OCI-LY1 (cell line): ENCODE data around the gene RASAL2.

ENCODE experiments used
- H2AFZ ChIP-seq: fragments of 200-600 bp; sonication (generic), shearing (Covaris generic); 2 replicates; pipeline ENCODE4 v1.6.0; 2014; ENCODE audit warnings: antibody characterized with exemption, mild to moderate bottlenecking, low read length
- H3F3A ChIP-seq: fragments of 200-600 bp; sonication (generic), shearing (Covaris generic); 2 replicates; pipeline ENCODE4 v1.6.0; 2014; ENCODE audit warnings: mild to moderate bottlenecking, antibody characterized with exemption, low read length, moderate library complexity; ENCODE audit not compliant: insufficient read depth
- H3K27ac ChIP-seq: fragments of 200-600 bp; sonication (generic); 2 replicates; pipeline ENCODE4 v1.5.1; 2014; ENCODE audit warnings: low read length, mixed run types, mild to moderate bottlenecking, low read depth; ENCODE audit not compliant: poor library complexity, severe bottlenecking
- H3K27me3 ChIP-seq: fragments of 200-600 bp; sonication (generic); 2 replicates; pipeline ENCODE4 v1.6.0; 2014; ENCODE audit warnings: antibody characterized with exemption, mild to moderate bottlenecking, low read length, moderate library complexity; ENCODE audit not compliant: insufficient read depth
- H3K36me3 ChIP-seq: fragments of 200-600 bp; sonication (generic); 2 replicates; pipeline ENCODE4 v1.6.1; 2014; ENCODE audit warnings: mild to moderate bottlenecking, antibody characterized with exemption, low read length, moderate library complexity, mixed read lengths; ENCODE audit not compliant: insufficient read depth
- H3K4me1 ChIP-seq: fragments of 200-600 bp; sonication (generic); 2 replicates; pipeline ENCODE4 v1.5.1; 2014; ENCODE audit warnings: mild to moderate bottlenecking, low read length, moderate library complexity; ENCODE audit not compliant: insufficient read depth, severe bottlenecking
- H3K4me2 ChIP-seq: fragments of 200-600 bp; sonication (generic), shearing (Covaris generic); 2 replicates; pipeline ENCODE4 v1.6.1; 2014; ENCODE audit warnings: low read length
- H3K4me3 ChIP-seq: fragments of 200-600 bp; sonication (generic); 2 replicates; pipeline ENCODE4 v1.5.1; 2014; ENCODE audit warnings: low read length, low read depth, mild to moderate bottlenecking, mixed read lengths; ENCODE audit not compliant: poor library complexity, severe bottlenecking
- H3K79me2 ChIP-seq: fragments of 200-600 bp; shearing (Covaris generic); 2 replicates; pipeline ENCODE4 v1.6.1; 2016; ENCODE audit warnings: mixed run types, low read length, mixed read lengths; ENCODE audit not compliant: insufficient read depth
- H3K9ac ChIP-seq: fragments of 200-600 bp; sonication (generic), shearing (Covaris generic); 2 replicates; pipeline ENCODE4 v1.6.1; 2014; ENCODE audit warnings: mild to moderate bottlenecking, low read length, mixed read lengths
- H3K9me2 ChIP-seq: fragments of 200-600 bp; sonication (generic), shearing (Covaris generic); 2 replicates; pipeline ENCODE4 v1.6.1; 2014; ENCODE audit warnings: low read depth, mild to moderate bottlenecking, low read length, mixed read lengths
- H3K9me3 ChIP-seq: fragments of 200-600 bp; shearing (Covaris generic); 2 replicates; pipeline ENCODE4 v1.6.1; 2014; ENCODE audit warnings: low read length, mixed read lengths
- H4K20me1 ChIP-seq: fragments of 200-600 bp; sonication (generic), shearing (Covaris generic); 2 replicates; pipeline ENCODE4 v1.6.0; 2016; ENCODE audit warnings: mild to moderate bottlenecking, low read length; ENCODE audit not compliant: insufficient read depth
- CTCF ChIP-seq: fragments of 200-600 bp; sonication (generic), shearing (Covaris generic); IDR thresholded peaks from 2 replicates; pipeline ENCODE4 v1.5.1; 2017; ENCODE audit warnings: mild to moderate bottlenecking, antibody characterized with exemption, low read length, moderate library complexity, mixed read lengths
- EZH2 ChIP-seq: fragments of 200-600 bp; sonication (generic), shearing (Covaris generic); IDR thresholded peaks from 2 replicates; pipeline ENCODE4 v1.8.0; 2017; ENCODE audit warnings: borderline replicate concordance, mixed run types, mild to moderate bottlenecking, antibody characterized with exemption, low read length, moderate library complexity, mixed read lengths

Gene RASAL2

GRCh38 chr1:178284058-178284457 is 190.2 kb downstream of the RASAL2 start:
- Histone ChIP-seq H3K4me1 (no peaks in the 10 kb centered on the region), H3K9me3 (no peaks in the 10 kb centered on the region), H3K36me3 (no peaks in the 10 kb centered on the region), H2AFZ (no peak overlapping the region), H3K79me2 (no peaks in the 10 kb centered on the region), H3K4me2 (no peak overlapping the region), H4K20me1 (no peaks in the 10 kb centered on the region), H3F3A (no peaks in the 10 kb centered on the region), H3K4me3 (no peak overlapping the region), H3K9ac (no peak overlapping the region), H3K27me3 (no peaks in the 10 kb centered on the region), H3K9me2 (no peaks in the 10 kb centered on the region), H3K27ac (no peak overlapping the region)
- TF ChIP-seq EZH2 (no peak), CTCF (no peak)

- Histone ChIP-seq H3K9me3 (no peaks in the 10 kb centered on the region), H4K20me1 (no peaks in the 10 kb centered on the region), H3K27me3 (no peaks in the 10 kb centered on the region), H2AFZ (no peak overlapping the region), H3K27ac (no peak overlapping the region), H3K9ac (no peak overlapping the region), H3F3A (no peaks in the 10 kb centered on the region), H3K4me2 (no peak overlapping the region), H3K36me3 (no peaks in the 10 kb centered on the region), H3K4me1 (no peaks in the 10 kb centered on the region), H3K4me3 (no peak overlapping the region), H3K9me2 (no peaks in the 10 kb centered on the region), H3K79me2 (no peaks in the 10 kb centered on the region)
- no peak for TF ChIP-seq CTCF
Observed at GRCh38 chr1:178291166-178291565, 197.3 kb downstream of the RASAL2 start.

- Histone ChIP-seq H3K36me3 (no peaks in the 10 kb centered on the region), H2AFZ (no peak overlapping the region), H3K9ac (no peak overlapping the region), H3K27ac (no peak overlapping the region), H3K4me1 (no peaks in the 10 kb centered on the region), H3K27me3 (no peaks in the 10 kb centered on the region), H3F3A (no peaks in the 10 kb centered on the region), H3K9me3 (no peaks in the 10 kb centered on the region), H3K79me2 (no peaks in the 10 kb centered on the region), H3K9me2 (no peaks in the 10 kb centered on the region), H4K20me1 (no peaks in the 10 kb centered on the region), H3K4me2 (no peak overlapping the region), H3K4me3 (no peak overlapping the region)
- TF ChIP-seq EZH2 (no peak), CTCF (no peak)
Observed at GRCh38 chr1:178294654-178295053, 200.8 kb downstream of the RASAL2 start.
